H7 (cell line): Measurements from ENCODE around the gene PHRF1. TPM values are rescaled to one million over a fixed set of nuclear protein-coding genes. Genes with fewer than 3 reads are reported as not detected.
A peak's percentile ranks its signal among the peaks of the same experiment; 100 is the strongest.

Experiments
- DNase-seq: peaks from one replicate; pipeline ENCODE4 v3.0.0; 2012
- H3K27me3 ChIP-seq: 2 replicates; pipeline ENCODE4 v1.6.0; 2011; ENCODE audit warnings: mild to moderate bottlenecking, low read length; ENCODE audit not compliant: control insufficient read depth, insufficient read depth
- H3K36me3 ChIP-seq: replicated peaks from 2 replicates; pipeline ENCODE4 v1.5.1; 2011; ENCODE audit warnings: low read length; ENCODE audit not compliant: control insufficient read depth, insufficient read depth
- H3K4me3 ChIP-seq: 2 replicates; pipeline ENCODE4 v1.5.1; 2011; ENCODE audit warnings: low read depth, mild to moderate bottlenecking, control low read depth, low read length, moderate library complexity; ENCODE audit not compliant: insufficient read depth
- total RNA-seq: library from RNA; depleted of rRNA; stranded (reverse); fragments of >200 nt; shearing (Covaris generic); gene quantifications from 2 replicates; pipeline ENCODE4 v1.2.3, GENCODE V29; 2014

Gene PHRF1
- total RNA-seq, 1 experiment from 2014 or later, result 42.1 TPM

GRCh38 chr11:587546-587945 lies 11.3 kb downstream of the PHRF1 start:
- no peaks in the 10 kb centered on the region for H3K27me3 ChIP-seq
- no peak for DNase-seq
- H3K4me3 ChIP-seq, result no peak overlapping the region
- peaks cover 36% of the 10 kb centered on the region for H3K36me3 ChIP-seq

GRCh38 chr11:587978-588380 lies 11.7 kb downstream of the PHRF1 start:
- Histone ChIP-seq H3K36me3 (peaks cover 39% of the 10 kb centered on the region), H3K4me3 (no peak overlapping the region), H3K27me3 (no peaks in the 10 kb centered on the region)
- DNase-seq, result no peak

- H3K4me3 ChIP-seq, result no peak overlapping the region
- DNase-seq, result no peak
- peaks cover 36% of the 10 kb centered on the region for H3K36me3 ChIP-seq
- H3K27me3 ChIP-seq, result no peaks in the 10 kb centered on the region
These were observed 13.5 kb downstream of the PHRF1 start for GRCh38 chr11:589798-590197.

- Histone ChIP-seq H3K27me3 (no peaks in the 10 kb centered on the region), H3K36me3 (peaks cover 37% of the 10 kb centered on the region), H3K4me3 (no peak overlapping the region)
- no peak for DNase-seq
These were observed 14.7 kb downstream of the PHRF1 start for GRCh38 chr11:590997-591396.

GRCh38 chr11:592501-592900 lies 16.2 kb downstream of the PHRF1 start:
- Histone ChIP-seq H3K36me3 (peaks cover 34% of the 10 kb centered on the region), H3K4me3 (no peak overlapping the region), H3K27me3 (no peaks in the 10 kb centered on the region)
- no peak for DNase-seq

GRCh38 chr11:592918-593317 lies 16.6 kb downstream of the PHRF1 start:
- no peak for DNase-seq
- no peak overlapping the region for H3K4me3 ChIP-seq
- H3K36me3 ChIP-seq, result peaks cover 33% of the 10 kb centered on the region
- no peaks in the 10 kb centered on the region for H3K27me3 ChIP-seq

- H3K4me3 ChIP-seq, result no peak overlapping the region
- peaks cover 31% of the 10 kb centered on the region for H3K36me3 ChIP-seq
- no peak for DNase-seq
- H3K27me3 ChIP-seq, result no peaks in the 10 kb centered on the region
These were observed 17.1 kb downstream of the PHRF1 start for GRCh38 chr11:593347-593746.

- H3K27me3 ChIP-seq, result no peaks in the 10 kb centered on the region
- no peak for DNase-seq
- H3K4me3 ChIP-seq, result no peak overlapping the region
- peaks cover 28% of the 10 kb centered on the region for H3K36me3 ChIP-seq
These were observed 19.1 kb downstream of the PHRF1 start for GRCh38 chr11:595400-595799.

GRCh38 chr11:596374-596773 lies 20.1 kb downstream of the PHRF1 start:
- Histone ChIP-seq H3K27me3 (no peaks in the 10 kb centered on the region), H3K4me3 (no peak overlapping the region), H3K36me3 (peaks cover 32% of the 10 kb centered on the region)
- no peak for DNase-seq

- H3K27me3 ChIP-seq, result no peaks in the 10 kb centered on the region
- DNase-seq, result peak; percentile 93
- peaks cover 37% of the 10 kb centered on the region for H3K36me3 ChIP-seq
- H3K4me3 ChIP-seq, result no peak overlapping the region
These were observed 21.0 kb downstream of the PHRF1 start for GRCh38 chr11:597166-597725.

- no peak for DNase-seq
- peaks cover 33% of the 10 kb centered on the region for H3K36me3 ChIP-seq
- H3K4me3 ChIP-seq, result no peak overlapping the region
- H3K27me3 ChIP-seq, result no peaks in the 10 kb centered on the region
These were observed 21.9 kb downstream of the PHRF1 start for GRCh38 chr11:598005-598680.

GRCh38 chr11:601573-602245 lies 25.4 kb downstream of the PHRF1 start:
- Histone ChIP-seq H3K36me3 (peaks cover 43% of the 10 kb centered on the region), H3K4me3 (no peak overlapping the region), H3K27me3 (no peaks in the 10 kb centered on the region)
- DNase-seq, result no peak

GRCh38 chr11:603154-603553 lies 26.9 kb downstream of the PHRF1 start:
- peaks cover 41% of the 10 kb centered on the region for H3K36me3 ChIP-seq

GRCh38 chr11:605286-606129 lies 29.2 kb downstream of the PHRF1 start:
- Histone ChIP-seq H3K36me3 (peaks cover 44% of the 10 kb centered on the region), H3K27me3 (no peaks in the 10 kb centered on the region), H3K4me3 (no peak overlapping the region)
- DNase-seq, result no peak

More at GRCh38 chr11:603154-603553, 26.9 kb downstream of the PHRF1 start:
- Histone ChIP-seq H3K4me3 (no peak overlapping the region), H3K27me3 (no peaks in the 10 kb centered on the region)
- DNase-seq, result no peak
